HepG2 (cell line): ENCODE results near the gene EXOC3. TPM values are rescaled to one million over a fixed set of nuclear protein-coding genes. Genes with fewer than 3 reads are reported as not detected.

ENCODE experiments used
- ATAC-seq: fragments of 200-7000 bp; cut with Tn5 transposase; 3 replicates; pipeline ENCODE4 v1.9.1; 2020; ENCODE audit warnings: mild to moderate bottlenecking, moderate library complexity
- BruUV-seq: library from RNA; stranded (reverse); fragments of 400-500 nt; replicated peaks from 2 replicates; lab custom pipeline; 2021; lab: Mats Ljungman, UMichigan
- CTCF ChIA-PET: fragments of 300-600 bp; formaldehyde crosslinking; extraction: SDS; loops from one replicate; lab custom pipeline; 2021; ENCODE audit warnings: low total read pairs, inconsistent platforms, low intra/inter-chr PET ratio; lab: Yijun Ruan, JAX
- POLR2A ChIA-PET: fragments of 350-600 bp; sonication (Branson Sonifier 250); formaldehyde crosslinking; loops from one replicate; lab custom pipeline; 2020; ENCODE audit warnings: antibody characterized with exemption, inconsistent platforms; lab: Yijun Ruan, JAX
- DNase-seq: peaks from one replicate; pipeline ENCODE4 v3.0.0-alpha.2; 2015; ENCODE audit warnings: low spot score
- FAIRE-seq: peaks from 3 replicates; lab custom pipeline; 2011; peaks lifted over from hg19 to GRCh38; lab: Jason Lieb, UNC
- H2AFZ ChIP-seq: one replicate; pipeline ENCODE4 v1.6.1; 2011; ENCODE audit warnings: low read length, inconsistent platforms
- H3K27ac ChIP-seq: fragments of 300-600 bp; 3 replicates; pipeline ENCODE4 v1.8.0; 2011; ENCODE audit warnings: mixed run types, mild to moderate bottlenecking, mixed read lengths, low read length, inconsistent platforms; ENCODE audit not compliant: insufficient read depth; ENCODE audit errors: extremely low read length
- H3K27me3 ChIP-seq, 2 experiments: fragments of 200-600 bp in 1 of 2; 2 replicates in 1 of 2; 3 replicates in 1 of 2; pipeline versions ENCODE4 v1.6.0 to v1.8.0; 2011; ENCODE audit warnings: low read length in 2 of 2, mild to moderate bottlenecking in 2 of 2, moderate library complexity in 2 of 2, inconsistent platforms in 1 of 2; ENCODE audit not compliant: insufficient read depth in 2 of 2, control insufficient read depth in 1 of 2
- H3K36me3 ChIP-seq, 2 experiments: fragments of 200-600 bp in 1 of 2; replicated peaks in 1 of 2; 2 replicates in 1 of 2; 3 replicates in 1 of 2; pipeline versions ENCODE4 v1.5.1 to v1.8.0; 2011; ENCODE audit warnings: low read length in 2 of 2, inconsistent platforms in 1 of 2; ENCODE audit not compliant: insufficient read depth in 2 of 2, control insufficient read depth in 1 of 2
- H3K4me1 ChIP-seq: 2 replicates; pipeline ENCODE4 v1.5.1; 2012; ENCODE audit warnings: low read length, inconsistent platforms; ENCODE audit not compliant: insufficient read depth
- H3K4me2 ChIP-seq: 2 replicates; pipeline ENCODE4 v1.6.0; 2011; ENCODE audit warnings: low read depth, low read length, inconsistent platforms
- H3K4me3 ChIP-seq, 3 experiments: fragments of 200-600 bp in 1 of 3; sonication (generic), shearing (Covaris generic) in 1 of 3; replicated peaks in 1 of 3; 2 replicates each; pipeline ENCODE4 v1.5.1; 2011 to 2016; ENCODE audit warnings: low read length in 3 of 3, inconsistent platforms in 2 of 3, low read depth in 2 of 3, mild to moderate bottlenecking in 2 of 3, control low read depth in 1 of 3, mixed read lengths in 1 of 3; ENCODE audit not compliant: insufficient read depth in 1 of 3
- H3K79me2 ChIP-seq: one replicate; pipeline ENCODE4 v1.6.1; 2011; ENCODE audit warnings: low read length, inconsistent platforms; ENCODE audit not compliant: insufficient read depth
- H3K9ac ChIP-seq: 2 replicates; pipeline ENCODE4 v1.6.0; 2011; ENCODE audit warnings: mild to moderate bottlenecking, low read depth, low read length, inconsistent platforms; ENCODE audit not compliant: insufficient read depth
- H3K9me3 ChIP-seq: 2 replicates; pipeline ENCODE4 v1.5.1; 2012; ENCODE audit warnings: mild to moderate bottlenecking, low read length
- H4K20me1 ChIP-seq: 2 replicates; pipeline ENCODE4 v1.6.0; 2011; ENCODE audit warnings: inconsistent platforms, mild to moderate bottlenecking, low read length, moderate library complexity; ENCODE audit not compliant: insufficient read depth
- CHCHD3 ChIP-seq: sonication (generic); formaldehyde crosslinking; IDR thresholded peaks from 2 replicates; pipeline ENCODE4 v1.8.0; 2022; ENCODE audit warnings: mild to moderate bottlenecking, missing genetic modification reagents, moderate library complexity
- CREB1 ChIP-seq, 2 experiments: fragments of 450-650 bp in 1 of 2; IDR thresholded peaks; 2 replicates each; pipeline ENCODE4 v1.6.1; 2016 to 2017; ENCODE audit warnings: control low read depth in 1 of 2, mild to moderate bottlenecking in 1 of 2, missing compliant biosample characterization in 1 of 2, missing genetic modification characterization in 1 of 2
- GZF1 ChIP-seq: sonication (generic); formaldehyde crosslinking; IDR thresholded peaks from 2 replicates; pipeline ENCODE4 v1.5.1; 2020; ENCODE audit warnings: mild to moderate bottlenecking, missing genetic modification reagents
- HDAC1 ChIP-seq: sonication (generic); formaldehyde crosslinking; IDR thresholded peaks from 2 replicates; pipeline ENCODE4 v1.5.1; 2020; ENCODE audit warnings: mild to moderate bottlenecking, missing genetic modification reagents
- KLF15 ChIP-seq: sonication (generic); formaldehyde crosslinking; IDR thresholded peaks from 2 replicates; pipeline ENCODE4 v1.8.1; 2023; ENCODE audit warnings: borderline replicate concordance, mild to moderate bottlenecking, inconsistent platforms, missing genetic modification reagents, mixed read lengths
- KLF6 ChIP-seq: IDR thresholded peaks from 2 replicates; pipeline ENCODE4 v1.8.0; 2016; ENCODE audit warnings: missing biosample characterization, missing genetic modification reagents
- MBD4 ChIP-seq: IDR thresholded peaks from 2 replicates; pipeline ENCODE4 v1.6.1; 2012; ENCODE audit warnings: low read length, inconsistent platforms, borderline replicate concordance
- NFIC ChIP-seq: IDR thresholded peaks from 2 replicates; pipeline ENCODE4 v1.6.1; 2012; ENCODE audit warnings: mild to moderate bottlenecking, low read length, inconsistent platforms
- POLR2A ChIP-seq, 2 experiments: IDR thresholded peaks; 2 replicates each; pipeline ENCODE4 v1.6.1; 2011; ENCODE audit warnings: low read depth in 2 of 2, low read length in 2 of 2, mild to moderate bottlenecking in 1 of 2, moderate library complexity in 1 of 2; ENCODE audit not compliant: insufficient read depth in 1 of 2
- SCMH1 ChIP-seq: sonication (generic); formaldehyde crosslinking; IDR thresholded peaks from 2 replicates; pipeline ENCODE4 v1.9.0; 2021; ENCODE audit warnings: missing genetic modification reagents, mild to moderate bottlenecking, borderline replicate concordance
- SMAD1 ChIP-seq: sonication (generic); formaldehyde crosslinking; IDR thresholded peaks from 2 replicates; pipeline ENCODE4 v1.4.0; 2020; ENCODE audit warnings: missing genetic modification reagents, low read depth, mild to moderate bottlenecking, borderline replicate concordance
- ZBTB1 ChIP-seq: sonication (generic); formaldehyde crosslinking; IDR thresholded peaks from 2 replicates; pipeline ENCODE4 v1.4.0; 2020; ENCODE audit warnings: missing genetic modification reagents, borderline replicate concordance
- ZBTB8A ChIP-seq: sonication (generic); formaldehyde crosslinking; IDR thresholded peaks from 2 replicates; pipeline ENCODE4 v1.4.0; 2020; ENCODE audit warnings: mild to moderate bottlenecking, low read depth, missing genetic modification reagents, borderline replicate concordance
- ZNF496 ChIP-seq: sonication (generic); formaldehyde crosslinking; IDR thresholded peaks from 2 replicates; pipeline ENCODE4 v1.8.1; 2023; ENCODE audit warnings: mild to moderate bottlenecking, moderate library complexity, missing genetic modification reagents; ENCODE audit not compliant: insufficient replicate concordance
- ZNF713 ChIP-seq: sonication (generic); formaldehyde crosslinking; IDR thresholded peaks from 2 replicates; pipeline ENCODE4 v1.4.0; 2020; ENCODE audit warnings: mild to moderate bottlenecking, missing genetic modification reagents
- WGBS: methylation state at CpG from one replicate; pipeline ENCODE4 v1.1.6; 2017; ENCODE audit warnings: low lambda C conversion rate; 5-methylcytosine and 5-hydroxymethylcytosine counted together
- in situ Hi-C: cut with HindIII; loops from 2 replicates; pipeline ENCODE4 v1.10.0; 2017; ENCODE audit warnings: low pct_unique_long_range_greater_than_20kb; ENCODE audit not compliant: extremely low pct_ligation_motif_present
- intact Hi-C: fragments of 100-400 bp; cut with micrococcal nuclease; formaldehyde crosslinking; loops from one replicate; pipeline ENCODE4 v1.10.0; 2022; ENCODE audit not compliant: unreplicated experiment
- polyA plus RNA-seq, 8 experiments: library from polyadenylated mRNA; depleted of rRNA in 3 of 8; stranded (reverse) in 7 of 8; unstranded in 1 of 8; fragments of >200 nt; fragmentation: Illumina TruSeq in 4 of 8; extraction: Trizol in 4 of 8; gene quantifications; 2 replicates each; pipeline versions ENCODE4 v1.2.1 to v1.2.3, GENCODE V29; 2011 to 2016; ENCODE audit warnings: low read depth in 4 of 8, missing spikeins in 1 of 8, mixed read lengths in 1 of 8; ENCODE audit not compliant: insufficient read depth in 1 of 8
- total RNA-seq, 5 experiments: library from RNA; depleted of rRNA; stranded (reverse); fragments of >200 nt; fragmentation: Illumina TruSeq; extraction: Trizol; gene quantifications; 2 replicates each; pipeline ENCODE4 v1.2.3, GENCODE V29; 2016; ENCODE audit warnings: low read depth in 1 of 5
- TF ChIP-seq, protein P1 (sequence below): sonication (generic); formaldehyde crosslinking; IDR thresholded peaks from 2 replicates; pipeline ENCODE4 v1.5.0; 2020; ENCODE audit warnings: mild to moderate bottlenecking, missing genetic modification reagents

The EXOC3 gene
- total and polyA plus RNA-seq, 2 of the 13 experiments (the other 11 are each of a cell fraction or from before 2014, with no cell fraction given) = 9.2 to 20.5 TPM

DNA sequence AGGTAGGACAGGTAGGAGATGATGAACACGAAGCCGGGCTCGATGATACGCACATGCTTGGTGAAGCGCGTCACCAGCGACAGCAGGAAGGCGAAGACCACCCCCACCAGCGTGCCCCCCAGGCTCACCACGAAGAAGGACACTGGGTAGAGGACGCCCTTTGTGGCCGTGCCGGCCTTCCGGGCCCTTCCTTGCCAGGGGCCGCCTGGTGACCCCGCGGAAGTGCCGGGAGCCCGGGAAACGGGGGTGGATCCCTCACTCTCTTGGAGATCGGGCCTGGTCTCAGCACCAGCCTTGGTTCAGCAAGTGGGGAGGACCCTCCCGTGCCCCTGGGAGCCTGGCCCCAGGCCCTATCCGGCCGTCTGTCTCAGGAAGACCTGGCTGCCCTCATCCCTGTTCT is 41.6 kb downstream of the EXOC3 start:
- ATAC-seq = no peak
- peaks cover 12 to 78% of the 10 kb centered on the region in 2 experiments; a peak in 4 of 5 replicates for H3K27me3 ChIP-seq
- no peak overlapping the region for H3K4me2 ChIP-seq
- in situ Hi-C loops = no loop called here
- no peak for TF ChIP-seq HDAC1 (CRISPR knock-in tag)
- TF ChIP-seq NFIC = no peak
- TF ChIP-seq KLF15 = no peak
- no peak for TF ChIP-seq CREB1 (IDR thresholded peaks at IDR 0.05)
- no peak for TF ChIP-seq CREB1 (CRISPR knock-in tag; IDR thresholded peaks at IDR 0.05)
- no peak for TF ChIP-seq SCMH1
- no peak for TF ChIP-seq POLR2A (IDR thresholded peaks at IDR 0.05; ENCODE audit: insufficient read depth in 1 of 2, low read depth in 2 of 2, low read length in 2 of 2)
- TF ChIP-seq ZNF713 = no peak
- TF ChIP-seq MBD4 = no peak
- TF ChIP-seq GZF1 (CRISPR knock-in tag) = no peak
- no peak for TF ChIP-seq SMAD1 (CRISPR knock-in tag)
- no peak for TF ChIP-seq ZBTB8A (CRISPR knock-in tag)
- no peak for TF ChIP-seq ZNF496 (CRISPR knock-in tag)
- TF ChIP-seq, protein P1, sequence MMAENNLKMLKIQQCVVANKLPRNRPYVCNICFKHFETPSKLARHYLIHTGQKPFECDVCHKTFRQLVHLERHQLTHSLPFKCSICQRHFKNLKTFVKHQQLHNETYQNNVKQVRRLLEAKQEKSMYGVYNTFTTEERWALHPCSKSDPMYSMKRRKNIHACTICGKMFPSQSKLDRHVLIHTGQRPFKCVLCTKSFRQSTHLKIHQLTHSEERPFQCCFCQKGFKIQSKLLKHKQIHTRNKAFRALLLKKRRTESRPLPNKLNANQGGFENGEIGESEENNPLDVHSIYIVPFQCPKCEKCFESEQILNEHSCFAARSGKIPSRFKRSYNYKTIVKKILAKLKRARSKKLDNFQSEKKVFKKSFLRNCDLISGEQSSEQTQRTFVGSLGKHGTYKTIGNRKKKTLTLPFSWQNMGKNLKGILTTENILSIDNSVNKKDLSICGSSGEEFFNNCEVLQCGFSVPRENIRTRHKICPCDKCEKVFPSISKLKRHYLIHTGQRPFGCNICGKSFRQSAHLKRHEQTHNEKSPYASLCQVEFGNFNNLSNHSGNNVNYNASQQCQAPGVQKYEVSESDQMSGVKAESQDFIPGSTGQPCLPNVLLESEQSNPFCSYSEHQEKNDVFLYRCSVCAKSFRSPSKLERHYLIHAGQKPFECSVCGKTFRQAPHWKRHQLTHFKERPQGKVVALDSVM (CRISPR knock-in tag) = no peak
- no peak for TF ChIP-seq ZBTB1 (CRISPR knock-in tag)
- TF ChIP-seq KLF6 = no peak
- no peak for TF ChIP-seq CHCHD3 (CRISPR knock-in tag)
- TF ChIP-seq, all 625 proteins: peak for 0
- H3K36me3 ChIP-seq = no peaks in the 10 kb centered on the region
- WGBS = 75% methylated on average over 10 of the region's 24 CpGs
- H3K4me1 ChIP-seq = peaks cover 8% of the 10 kb centered on the region
- no peaks in the 10 kb centered on the region for H4K20me1 ChIP-seq
- DNase-seq (no peak), FAIRE-seq (no peak)
- H3K9ac ChIP-seq = no peak overlapping the region
- H3K27ac ChIP-seq = no peak overlapping the region
- CTCF ChIA-PET = no interaction called here
- no TSS peak for BruUV-seq
- no peaks in the 10 kb centered on the region for H3K9me3 ChIP-seq
- no peak overlapping the region for H3K4me3 ChIP-seq
- intact Hi-C loops = no loop called here
- no peaks in the 10 kb centered on the region for H3K79me2 ChIP-seq
- no peak overlapping the region for H2AFZ ChIP-seq
- POLR2A ChIA-PET = no interaction called here
